Gastroesophageal sphincter (tissue), 4 donors: ENCODE data around the gene EXOC4. TPM values are rescaled to one million over a fixed set of nuclear protein-coding genes. Genes with fewer than 3 reads are reported as not detected.

Source experiments
- ATAC-seq: fragments of 150-250 bp; one replicate; pipeline ENCODE4 v1.9.1; 2016; ENCODE audit warnings: mild to moderate bottlenecking, moderate library complexity
- H3K27ac ChIP-seq, 4 donors: fragments of 200-600 bp; sonication (generic) in 3 of 4; 1 replicate in 3 of 4; 2 replicates in 1 of 4; pipeline ENCODE4 v1.5.1; 2016 to 2019
- H3K27me3 ChIP-seq: fragments of 200-600 bp; sonication (generic); one replicate; pipeline ENCODE4 v1.5.1; 2019
- H3K36me3 ChIP-seq, 2 donors: fragments of 200-600 bp; sonication (generic); one replicate each; pipeline ENCODE4 v1.5.1; 2019; ENCODE audit warnings: control low read depth in 1 of 2
- H3K4me1 ChIP-seq, 3 donors: fragments of 200-600 bp; sonication (generic); 1 replicate in 2 of 3; 2 replicates in 1 of 3; pipeline ENCODE4 v1.5.1; 2016 to 2019; ENCODE audit warnings: control low read depth in 2 of 3
- H3K4me3 ChIP-seq, 2 donors: fragments of 200-600 bp; sonication (generic); one replicate each; pipeline ENCODE4 v1.5.1; 2019; ENCODE audit warnings: mild to moderate bottlenecking in 1 of 2, moderate library complexity in 1 of 2
- H3K9me3 ChIP-seq, 3 donors: fragments of 200-600 bp; sonication (generic); one replicate each; pipeline ENCODE4 v1.5.1; 2017 to 2019; ENCODE audit warnings: control low read depth in 2 of 3
- CTCF ChIP-seq, 4 experiments: fragments of 200-600 bp in 2 of 4; fragments of 450-650 bp in 2 of 4; sonication (generic) in 1 of 4; IDR thresholded peaks; one replicate each; pipeline ENCODE4 v1.5.1; 2017 to 2019; ENCODE audit warnings: antibody characterized with exemption in 4 of 4, mild to moderate bottlenecking in 2 of 4, moderate library complexity in 2 of 4
- EP300 ChIP-seq: sonication (generic); formaldehyde crosslinking; IDR thresholded peaks from one replicate; pipeline ENCODE4 v1.6.1; 2017; ENCODE audit warnings: antibody characterized with exemption, mild to moderate bottlenecking
- POLR2A ChIP-seq, 2 donors: fragments of 450-650 bp; IDR thresholded peaks; one replicate each; pipeline ENCODE4 v1.6.1; 2017; ENCODE audit warnings: antibody characterized with exemption in 2 of 2, mild to moderate bottlenecking in 2 of 2, moderate library complexity in 1 of 2
- POLR2AphosphoS5 ChIP-seq: sonication (generic); formaldehyde crosslinking; IDR thresholded peaks from one replicate; pipeline ENCODE4 v1.6.1; 2017; ENCODE audit warnings: antibody characterized with exemption
- WGBS, 2 donors: methylation state at CpG; one replicate each; pipeline ENCODE4 v1.1.5; 2018; ENCODE audit warnings: low coverage in 1 of 2; 5-methylcytosine and 5-hydroxymethylcytosine counted together
- total RNA-seq, 4 donors: library from RNA; depleted of rRNA; stranded (reverse); fragments of >200 nt; gene quantifications; one replicate each; pipeline ENCODE4 v1.1.0, GENCODE V29; 2016

The EXOC4 gene
- total RNA-seq, 4 donors from 2014 or later = 46.3 to 85.8 (median 51.9) TPM

- H3K27me3 ChIP-seq = no peaks in the 10 kb centered on the region
- ATAC-seq = no peak
- no peaks in the 10 kb centered on the region for H3K9me3 ChIP-seq
- H3K27ac ChIP-seq = no peak overlapping the region
- no peaks in the 10 kb centered on the region for H3K36me3 ChIP-seq
- TF ChIP-seq EP300 (no peak), POLR2AphosphoS5 (no peak), POLR2A (IDR thresholded peaks at IDR 0.05) (no peak), CTCF (IDR thresholded peaks at IDR 0.05) (no peak)
- 60% methylated on average over 1 of the region's 2 CpGs; no CpG with 5 or more reads in 1 of the 2 donors for WGBS, 2 donors
- peaks cover 0 to 24% (median 0%) of the 10 kb centered on the region in 3 donors for H3K4me1 ChIP-seq
- no peak overlapping the region for H3K4me3 ChIP-seq
These were observed 771.9 kb downstream of the EXOC4 start for GRCh38 chr7:134024739-134025138.

GRCh38 chr7:134028853-134029252, 776.0 kb downstream of the EXOC4 start:
- H3K4me3 ChIP-seq = no peak overlapping the region
- H3K4me1 ChIP-seq = peaks cover 0 to 13% (median 0%) of the 10 kb centered on the region in 3 donors
- ATAC-seq = no peak
- no peaks in the 10 kb centered on the region for H3K27me3 ChIP-seq
- H3K27ac ChIP-seq = no peak overlapping the region
- WGBS, 2 donors = 83 to 94% methylated on average over 1 to 3 of the region's 4 CpGs
- no peaks in the 10 kb centered on the region for H3K9me3 ChIP-seq
- no peaks in the 10 kb centered on the region for H3K36me3 ChIP-seq
- TF ChIP-seq EP300 (no peak), POLR2A (IDR thresholded peaks at IDR 0.05) (no peak), CTCF (IDR thresholded peaks at IDR 0.05) (no peak), POLR2AphosphoS5 (no peak)

GRCh38 chr7:134029743-134030142, 776.9 kb downstream of the EXOC4 start:
- no peak for ATAC-seq
- 75 to 100% methylated on average over 1 of the region's 1 CpG for WGBS, 2 donors
- Histone ChIP-seq H3K9me3 (no peaks in the 10 kb centered on the region), H3K27ac (no peak overlapping the region), H3K4me1 (peaks cover 0 to 6% (median 0%) of the 10 kb centered on the region in 3 donors), H3K36me3 (no peaks in the 10 kb centered on the region), H3K4me3 (no peak overlapping the region), H3K27me3 (no peaks in the 10 kb centered on the region)
- no peak for TF ChIP-seq POLR2AphosphoS5
- no peak for TF ChIP-seq POLR2A (IDR thresholded peaks at IDR 0.05)
- no peak for TF ChIP-seq EP300
- no peak for TF ChIP-seq CTCF (IDR thresholded peaks at IDR 0.05)

GRCh38 chr7:134030460-134030865, 777.6 kb downstream of the EXOC4 start:
- Histone ChIP-seq H3K9me3 (no peaks in the 10 kb centered on the region), H3K4me3 (no peak overlapping the region), H3K27me3 (no peaks in the 10 kb centered on the region), H3K4me1 (no peaks in the 10 kb centered on the region), H3K36me3 (no peaks in the 10 kb centered on the region), H3K27ac (no peak overlapping the region)
- TF ChIP-seq EP300 (no peak), POLR2A (IDR thresholded peaks at IDR 0.05) (no peak), CTCF (IDR thresholded peaks at IDR 0.05) (no peak), POLR2AphosphoS5 (no peak)
- ATAC-seq = no peak
- WGBS, 2 donors = 72 to 100% methylated on average over 1 to 8 of the region's 9 CpGs

GRCh38 chr7:134031835-134032617, 779.1 kb downstream of the EXOC4 start:
- 80 to 83% methylated on average over 1 to 2 of the region's 3 CpGs for WGBS, 2 donors
- H3K4me3 ChIP-seq = no peak overlapping the region
- no peaks in the 10 kb centered on the region for H3K36me3 ChIP-seq
- H3K9me3 ChIP-seq = no peaks in the 10 kb centered on the region
- ATAC-seq = no peak
- TF ChIP-seq POLR2AphosphoS5 = no peak
- no peak for TF ChIP-seq POLR2A (IDR thresholded peaks at IDR 0.05)
- no peak for TF ChIP-seq EP300
- TF ChIP-seq CTCF (IDR thresholded peaks at IDR 0.05) = no peak
- H3K27me3 ChIP-seq = no peaks in the 10 kb centered on the region
- H3K27ac ChIP-seq = no peak overlapping the region
- H3K4me1 ChIP-seq = no peaks in the 10 kb centered on the region
